Occipital lobe (tissue), 2 donors: ENCODE data around the gene ROR1. TPM values are rescaled to one million over a fixed set of nuclear protein-coding genes. Genes with fewer than 3 reads are reported as not detected.

Source experiments
- DNase-seq: peaks from one replicate; lab custom pipeline; 2025; lab: John Stamatoyannopoulos, UW
- total RNA-seq: library from RNA; depleted of rRNA; stranded (reverse); fragments of >200 nt; gene quantifications from one replicate; pipeline ENCODE4 v1.2.3, GENCODE V29; 2014

Gene ROR1
- total RNA-seq, 1 donor from 2014 or later: 2.5 TPM

- DNase-seq: no peak
These were observed 132.4 kb downstream of the ROR1 start for GRCh38 chr1:63906047-63906704.

GRCh38 chr1:63907051-63907450, 133.2 kb downstream of the ROR1 start:
- no peak for DNase-seq

GRCh38 chr1:63908016-63908415, 134.2 kb downstream of the ROR1 start:
- no peak for DNase-seq

- no peak for DNase-seq
These were observed 135.7 kb downstream of the ROR1 start for GRCh38 chr1:63909526-63909925.

- no peak for DNase-seq
These were observed 137.2 kb downstream of the ROR1 start for GRCh38 chr1:63911049-63911448.

GRCh38 chr1:63912643-63913042, 138.8 kb downstream of the ROR1 start:
- no peak for DNase-seq

- DNase-seq: no peak
These were observed 139.7 kb downstream of the ROR1 start for GRCh38 chr1:63913533-63913932.

- DNase-seq: no peak
These were observed 140.4 kb downstream of the ROR1 start for GRCh38 chr1:63914241-63914640.

GRCh38 chr1:63914706-63915105, 140.9 kb downstream of the ROR1 start:
- no peak for DNase-seq

GRCh38 chr1:63915121-63915520, 141.3 kb downstream of the ROR1 start:
- DNase-seq: no peak

GRCh38 chr1:63916485-63917360, 142.9 kb downstream of the ROR1 start:
- no peak for DNase-seq

GRCh38 chr1:63917571-63918417, 144.0 kb downstream of the ROR1 start:
- no peak for DNase-seq

GRCh38 chr1:63918418-63918945, 144.7 kb downstream of the ROR1 start:
- DNase-seq: no peak

- no peak for DNase-seq
These were observed 146.6 kb downstream of the ROR1 start for GRCh38 chr1:63920154-63921117.

- DNase-seq: no peak
These were observed 147.5 kb downstream of the ROR1 start for GRCh38 chr1:63921359-63921758.

GRCh38 chr1:63921802-63922201, 148.0 kb downstream of the ROR1 start:
- no peak for DNase-seq

GRCh38 chr1:63922848-63923247, 149.0 kb downstream of the ROR1 start:
- no peak for DNase-seq

- DNase-seq: no peak
These were observed 149.5 kb downstream of the ROR1 start for GRCh38 chr1:63923302-63923701.

- no peak for DNase-seq
These were observed 150.8 kb downstream of the ROR1 start for GRCh38 chr1:63924600-63924999.
